B cell (primary cell): ENCODE data around the gene MIPOL1. TPM values are rescaled to one million over a fixed set of nuclear protein-coding genes. Genes with fewer than 3 reads are reported as not detected.

ENCODE experiments used
- ATAC-seq: fragments of 200-7000 bp; cut with Tn5 transposase; one replicate; pipeline ENCODE4 v1.10.0; 2021; ENCODE audit warnings: low read depth, mild to moderate bottlenecking, moderate number of reproducible peaks, moderate library complexity
- CTCF ChIA-PET: fragments of 350-600 bp; sonication (Branson Sonifier 250); formaldehyde crosslinking; loops from one replicate; lab custom pipeline; 2021; ENCODE audit warnings: antibody characterized with exemption, inconsistent platforms; lab: Charles Lee
- POLR2A ChIA-PET: fragments of 350-600 bp; sonication (Branson Sonifier 250); formaldehyde crosslinking; loops from one replicate; lab custom pipeline; 2021; ENCODE audit warnings: antibody characterized with exemption; lab: Charles Lee
- DNase-seq: peaks from one replicate; pipeline ENCODE4 v3.0.0; 2013
- H2AFZ ChIP-seq: 2 replicates; pipeline ENCODE4 v1.6.1; 2012; ENCODE audit warnings: mild to moderate bottlenecking, low read depth, low read length; ENCODE audit not compliant: insufficient read depth, poor library complexity, severe bottlenecking
- H3K27ac ChIP-seq, 2 donors: 1 replicate in 1 of 2; 2 replicates in 1 of 2; pipeline ENCODE4 v1.5.1; 2012 to 2013; ENCODE audit warnings: low read length in 2 of 2, mild to moderate bottlenecking in 2 of 2, moderate library complexity in 1 of 2
- H3K27me3 ChIP-seq, 4 experiments: fragments of 200-600 bp in 1 of 4; sonication (generic) in 1 of 4; replicated peaks in 1 of 4; 1 replicate in 2 of 4; 2 replicates in 2 of 4; pipeline versions ENCODE4 v1.6.1 to v1.7.0; 2013 to 2016; ENCODE audit warnings: low read length in 3 of 4, mild to moderate bottlenecking in 2 of 4, mixed read lengths in 1 of 4, moderate library complexity in 1 of 4; ENCODE audit not compliant: insufficient read depth in 4 of 4, control insufficient read depth in 3 of 4; ENCODE audit errors: control extremely low read depth in 1 of 4
- H3K36me3 ChIP-seq, 2 experiments: replicated peaks in 1 of 2; 1 replicate in 1 of 2; 2 replicates in 1 of 2; pipeline versions ENCODE4 v1.6.1 to v1.7.1; 2013; ENCODE audit warnings: low read length in 1 of 2; ENCODE audit not compliant: insufficient read depth in 2 of 2, control insufficient read depth in 1 of 2; ENCODE audit errors: control extremely low read depth in 1 of 2, extremely low read depth in 1 of 2
- H3K4me1 ChIP-seq, 2 donors: fragments of 200-600 bp in 1 of 2; sonication (generic) in 1 of 2; 1 replicate in 1 of 2; 2 replicates in 1 of 2; pipeline versions ENCODE4 v1.5.1 to v1.6.1; 2013 to 2017; ENCODE audit warnings: low read length in 2 of 2; ENCODE audit not compliant: control insufficient read depth in 2 of 2, insufficient read depth in 2 of 2
- H3K4me2 ChIP-seq: replicated peaks from 2 replicates; pipeline ENCODE3; 2012; ENCODE audit warnings: mild to moderate bottlenecking, low read depth, low read length; ENCODE audit not compliant: poor library complexity, severe bottlenecking
- H3K4me3 ChIP-seq, 5 experiments: fragments of 200-600 bp in 1 of 5; sonication (generic) in 1 of 5; 1 replicate in 3 of 5; 2 replicates in 2 of 5; pipeline versions ENCODE4 v1.5.1 to v1.7.0; 2011 to 2016; ENCODE audit warnings: low read length in 4 of 5, mild to moderate bottlenecking in 4 of 5, low read depth in 2 of 5, control low read depth in 1 of 5, moderate library complexity in 1 of 5; ENCODE audit not compliant: insufficient read depth in 1 of 5; ENCODE audit errors: control extremely low read depth in 1 of 5, extremely low read depth in 1 of 5
- H3K79me2 ChIP-seq: fragments of 200-600 bp; sonication (generic); one replicate; pipeline ENCODE4 v1.6.0; 2016; ENCODE audit warnings: low read length; ENCODE audit not compliant: control insufficient read depth, insufficient read depth
- H3K9ac ChIP-seq: fragments of 200-600 bp; sonication (generic); 2 replicates; pipeline ENCODE4 v1.6.1; 2017; ENCODE audit warnings: mild to moderate bottlenecking, low read length, moderate library complexity
- H3K9me3 ChIP-seq, 3 donors: one replicate each; pipeline versions ENCODE4 v1.6.1 to v1.7.1; 2013; ENCODE audit warnings: low read length in 2 of 3; ENCODE audit not compliant: control insufficient read depth in 2 of 3, insufficient read depth in 1 of 3; ENCODE audit errors: control extremely low read depth in 1 of 3
- H4K20me1 ChIP-seq: 2 replicates; pipeline ENCODE4 v1.6.0; 2012; ENCODE audit warnings: mild to moderate bottlenecking, low read length; ENCODE audit not compliant: insufficient read depth, control insufficient read depth, poor library complexity, severe bottlenecking
- H3K27ac Mint-ChIP-seq: one replicate; pipeline ENCODE4 v1.8.0; 2021; ENCODE audit warnings: mixed read lengths
- H3K27me3 Mint-ChIP-seq: one replicate; pipeline ENCODE4 v1.8.0; 2021; ENCODE audit warnings: mixed read lengths
- H3K4me1 Mint-ChIP-seq: one replicate; pipeline ENCODE4 v1.8.0; 2021; ENCODE audit warnings: mixed read lengths
- H3K4me3 Mint-ChIP-seq: one replicate; pipeline ENCODE4 v1.8.0; 2021; ENCODE audit warnings: mixed read lengths
- H3K9me3 Mint-ChIP-seq: one replicate; pipeline ENCODE4 v1.8.0; 2022; ENCODE audit warnings: mixed read lengths; ENCODE audit not compliant: insufficient read depth
- CTCF ChIP-seq: fragments of 200-600 bp; IDR thresholded peaks from one replicate; pipeline ENCODE4 v1.8.0; 2022; ENCODE audit warnings: antibody characterized with exemption, mild to moderate bottlenecking
- EZH2 ChIP-seq: IDR thresholded peaks from 2 replicates; pipeline ENCODE4 v1.6.1; 2012; ENCODE audit warnings: borderline replicate concordance, low read depth, mild to moderate bottlenecking, moderate library complexity, low read length; ENCODE audit not compliant: insufficient read depth, poor library complexity, severe bottlenecking
- WGBS: methylation state at CpG from one replicate; pipeline ENCODE4 v1.1.5; 2013; ENCODE audit warnings: missing lambda C conversion rate; ENCODE audit not compliant: insufficient coverage; 5-methylcytosine and 5-hydroxymethylcytosine counted together
- intact Hi-C: fragments of 100-400 bp; cut with micrococcal nuclease; formaldehyde crosslinking; loops from one replicate; pipeline ENCODE4 v1.10.0; 2022
- polyA plus RNA-seq: library from polyadenylated mRNA; depleted of rRNA; stranded (reverse); fragments of >200 nt; gene quantifications from 2 replicates; pipeline ENCODE4 v1.2.3, GENCODE V29; 2012
- total RNA-seq, 2 donors: library from RNA; stranded (reverse); fragments of 120-200 nt in 1 of 2; gene quantifications; 1 replicate in 1 of 2; 2 replicates in 1 of 2; pipeline versions ENCODE4 v1.2.3 to v1.2.4, GENCODE V29; 2013 to 2022

MIPOL1 gene
- total and polyA plus RNA-seq, 2 donors (not counting 1 experiment from before 2014, with no cell fraction given) = 0.17 TPM; not detected in 1

- H3K79me2 ChIP-seq = no peaks in the 10 kb centered on the region
- H3K4me3 ChIP-seq = no peak overlapping the region
- H4K20me1 ChIP-seq = no peaks in the 10 kb centered on the region
- no peak overlapping the region for H3K27ac ChIP-seq
- H3K36me3 ChIP-seq = no peaks in the 10 kb centered on the region
- peaks cover 0 to 3% (median 0%) of the 10 kb centered on the region in 3 donors for H3K9me3 ChIP-seq
- POLR2A ChIA-PET = no interaction called here
- H3K4me3 Mint-ChIP-seq = no peak overlapping the region
- no peak for DNase-seq
- H3K4me1 ChIP-seq = no peaks in the 10 kb centered on the region
- H3K4me1 Mint-ChIP-seq = no peaks in the 10 kb centered on the region
- H3K4me2 ChIP-seq = no peak overlapping the region
- H2AFZ ChIP-seq = no peak overlapping the region
- H3K27me3 ChIP-seq = no peaks in the 10 kb centered on the region
- intact Hi-C loops = no loop called here
- no peaks in the 10 kb centered on the region for H3K9me3 Mint-ChIP-seq
- ATAC-seq = no peak
- no peak for TF ChIP-seq EZH2
- no peak for TF ChIP-seq CTCF
- H3K27ac Mint-ChIP-seq = no peak overlapping the region
- H3K27me3 Mint-ChIP-seq = no peaks in the 10 kb centered on the region
- CTCF ChIA-PET = interaction anchor here (0.8 kb wide), 1 partner anchor 9 kb away, joined by 3 read pairs; no protein-coding TSS in a partner anchor
- no peak overlapping the region for H3K9ac ChIP-seq
These were observed 39.4 kb downstream of the MIPOL1 start for GRCh38 chr14:37237094-37237493.

GRCh38 chr14:37237735-37238200, 40.0 kb downstream of the MIPOL1 start:
- CTCF ChIA-PET = no interaction called here
- Histone ChIP-seq H3K4me1 (no peaks in the 10 kb centered on the region), H3K9ac (no peak overlapping the region), H3K9me3 (peaks cover 0 to 3% (median 0%) of the 10 kb centered on the region in 3 donors), H3K4me3 (no peak overlapping the region), H3K4me2 (no peak overlapping the region), H2AFZ (no peak overlapping the region), H4K20me1 (no peaks in the 10 kb centered on the region), H3K27ac (no peak overlapping the region), H3K27me3 (no peaks in the 10 kb centered on the region), H3K36me3 (no peaks in the 10 kb centered on the region), H3K79me2 (no peaks in the 10 kb centered on the region)
- intact Hi-C loops = no loop called here
- 100% methylated on average over 1 of the region's 5 CpGs for WGBS
- H3K4me1 Mint-ChIP-seq = no peaks in the 10 kb centered on the region
- POLR2A ChIA-PET = no interaction called here
- H3K27me3 Mint-ChIP-seq = no peaks in the 10 kb centered on the region
- ATAC-seq = no peak
- TF ChIP-seq CTCF (no peak), EZH2 (no peak)
- H3K27ac Mint-ChIP-seq = no peak overlapping the region
- H3K9me3 Mint-ChIP-seq = no peaks in the 10 kb centered on the region
- DNase-seq = no peak
- no peak overlapping the region for H3K4me3 Mint-ChIP-seq
